Caco-2 (cell line): ENCODE results near the gene MBOAT1. TPM values are rescaled to one million over a fixed set of nuclear protein-coding genes. Genes with fewer than 3 reads are reported as not detected.

Experiments
- BruUV-seq: library from RNA; stranded (reverse); fragments of 400-500 nt; replicated peaks from 2 replicates; lab custom pipeline; 2021; lab: Mats Ljungman, UMichigan
- CTCF ChIA-PET: fragments of 300-600 bp; sonication (Branson Sonifier 250); formaldehyde crosslinking; loops from one replicate; lab custom pipeline; 2022; ENCODE audit warnings: antibody characterized with exemption; lab: Charles Lee
- POLR2A ChIA-PET: fragments of 300-600 bp; sonication (Branson Sonifier 250); formaldehyde crosslinking; loops from one replicate; lab custom pipeline; 2022; ENCODE audit warnings: antibody characterized with exemption; lab: Charles Lee
- DNase-seq, 2 experiments: peaks; one replicate each; pipeline versions ENCODE4 v3.0.0 to v3.0.0-alpha.2; 2020 to 2022
- H3K27me3 ChIP-seq: replicated peaks from 2 replicates; pipeline ENCODE4 v1.6.0; 2011; ENCODE audit warnings: low read length; ENCODE audit not compliant: control insufficient read depth, insufficient read depth
- H3K36me3 ChIP-seq: 2 replicates; pipeline ENCODE4 v1.5.1; 2011; ENCODE audit warnings: low read length; ENCODE audit not compliant: control insufficient read depth, insufficient read depth
- H3K4me1 ChIP-seq: fragments of 250-450 bp; sonication (Bioruptor Pico); 2 replicates; pipeline ENCODE4 v1.5.1; 2020; ENCODE audit warnings: mild to moderate bottlenecking
- H3K4me3 ChIP-seq: 2 replicates; pipeline ENCODE4 v1.5.1; 2011; ENCODE audit warnings: low read depth, mild to moderate bottlenecking, control low read depth, low read length
- H3K9me3 ChIP-seq: fragments of 250-450 bp; sonication (Bioruptor Pico); 2 replicates; pipeline ENCODE4 v1.5.1; 2020; ENCODE audit warnings: mild to moderate bottlenecking, moderate library complexity
- H3K27ac Mint-ChIP-seq: one replicate; pipeline ENCODE4 v1.8.0; 2022; ENCODE audit warnings: mixed read lengths; ENCODE audit not compliant: unreplicated experiment
- H3K27me3 Mint-ChIP-seq: one replicate; pipeline ENCODE4 v1.8.0; 2022; ENCODE audit warnings: mixed read lengths; ENCODE audit not compliant: insufficient read depth, unreplicated experiment
- H3K36me3 Mint-ChIP-seq: one replicate; pipeline ENCODE4 v1.8.0; 2022; ENCODE audit warnings: mild to moderate bottlenecking, mixed read lengths; ENCODE audit not compliant: insufficient read depth, unreplicated experiment
- H3K4me1 Mint-ChIP-seq: one replicate; pipeline ENCODE4 v1.8.0; 2022; ENCODE audit warnings: low read depth, mixed read lengths; ENCODE audit not compliant: unreplicated experiment
- H3K4me3 Mint-ChIP-seq: one replicate; pipeline ENCODE4 v1.8.0; 2022; ENCODE audit warnings: mild to moderate bottlenecking, moderate library complexity, mixed read lengths; ENCODE audit not compliant: unreplicated experiment
- H3K9me3 Mint-ChIP-seq: one replicate; pipeline ENCODE4 v1.8.0; 2022; ENCODE audit warnings: mixed read lengths; ENCODE audit not compliant: unreplicated experiment
- intact Hi-C: fragments of 100-400 bp; cut with micrococcal nuclease; formaldehyde crosslinking; loops from one replicate; pipeline ENCODE4 v1.10.0; 2022; ENCODE audit not compliant: unreplicated experiment
- total RNA-seq: library from RNA; stranded (reverse); gene quantifications from 2 replicates; pipeline ENCODE4 v1.2.3, GENCODE V29; 2022
- TF ChIP-seq, protein P1 (sequence below), 2 experiments: fragments of 200-600 bp in 1 of 2; IDR thresholded peaks; 1 replicate in 1 of 2; 2 replicates in 1 of 2; pipeline versions ENCODE4 v1.5.1 to v1.8.0; 2011 to 2022; ENCODE audit warnings: antibody characterized with exemption in 1 of 2, control low read depth in 1 of 2, inconsistent platforms in 1 of 2, low read depth in 1 of 2, low read length in 1 of 2, mild to moderate bottlenecking in 1 of 2, moderate library complexity in 1 of 2; ENCODE audit not compliant: insufficient read depth in 1 of 2, severe bottlenecking in 1 of 2, unreplicated experiment in 1 of 2

MBOAT1 gene
- total RNA-seq, 1 experiment from 2014 or later, result 7.3 TPM

DNA sequence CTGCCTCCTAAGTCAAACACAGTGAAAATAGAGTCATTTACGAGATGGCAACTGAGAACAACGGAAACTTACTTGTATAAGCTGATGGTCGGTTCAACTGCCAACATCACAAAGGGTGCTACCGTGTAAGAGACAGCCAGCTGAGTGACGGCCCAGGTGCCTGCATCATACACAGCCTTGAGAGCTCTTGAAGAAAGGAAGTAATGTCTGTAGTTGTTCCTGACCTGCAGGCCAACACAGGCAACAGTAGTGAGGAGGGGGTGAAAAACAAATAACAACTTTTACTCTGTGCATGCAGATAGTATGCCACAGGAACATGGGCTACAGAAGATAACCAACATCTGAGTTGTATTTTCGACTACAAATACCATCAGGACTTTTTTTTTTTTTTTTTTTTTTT, 102.7 kb downstream of the MBOAT1 start:
- peaks cover 5% of the 10 kb centered on the region for H3K36me3 Mint-ChIP-seq
- intact Hi-C loops, result no loop called here
- DNase-seq, result no peak
- no peak overlapping the region for H3K4me3 Mint-ChIP-seq
- H3K27me3 Mint-ChIP-seq, result no peaks in the 10 kb centered on the region
- no peaks in the 10 kb centered on the region for H3K27me3 ChIP-seq
- H3K4me1 ChIP-seq, result no peaks in the 10 kb centered on the region
- no peaks in the 10 kb centered on the region for H3K4me1 Mint-ChIP-seq
- no peak overlapping the region for H3K4me3 ChIP-seq
- no peaks in the 10 kb centered on the region for H3K9me3 ChIP-seq
- H3K9me3 Mint-ChIP-seq, result no peaks in the 10 kb centered on the region
- no peak overlapping the region for H3K27ac Mint-ChIP-seq
- BruUV-seq, result no TSS peak
- CTCF ChIA-PET, result interaction anchor here (0.7 kb wide), 1 partner anchor 19 kb away, joined by 3 read pairs; no protein-coding TSS in a partner anchor
- peaks cover 1% of the 10 kb centered on the region; the same call in 1 of the 2 replicates for H3K36me3 ChIP-seq
- POLR2A ChIA-PET, result no interaction called here
- TF ChIP-seq, protein P1, sequence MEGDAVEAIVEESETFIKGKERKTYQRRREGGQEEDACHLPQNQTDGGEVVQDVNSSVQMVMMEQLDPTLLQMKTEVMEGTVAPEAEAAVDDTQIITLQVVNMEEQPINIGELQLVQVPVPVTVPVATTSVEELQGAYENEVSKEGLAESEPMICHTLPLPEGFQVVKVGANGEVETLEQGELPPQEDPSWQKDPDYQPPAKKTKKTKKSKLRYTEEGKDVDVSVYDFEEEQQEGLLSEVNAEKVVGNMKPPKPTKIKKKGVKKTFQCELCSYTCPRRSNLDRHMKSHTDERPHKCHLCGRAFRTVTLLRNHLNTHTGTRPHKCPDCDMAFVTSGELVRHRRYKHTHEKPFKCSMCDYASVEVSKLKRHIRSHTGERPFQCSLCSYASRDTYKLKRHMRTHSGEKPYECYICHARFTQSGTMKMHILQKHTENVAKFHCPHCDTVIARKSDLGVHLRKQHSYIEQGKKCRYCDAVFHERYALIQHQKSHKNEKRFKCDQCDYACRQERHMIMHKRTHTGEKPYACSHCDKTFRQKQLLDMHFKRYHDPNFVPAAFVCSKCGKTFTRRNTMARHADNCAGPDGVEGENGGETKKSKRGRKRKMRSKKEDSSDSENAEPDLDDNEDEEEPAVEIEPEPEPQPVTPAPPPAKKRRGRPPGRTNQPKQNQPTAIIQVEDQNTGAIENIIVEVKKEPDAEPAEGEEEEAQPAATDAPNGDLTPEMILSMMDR (IDR thresholded peaks at IDR 0.05; ENCODE audit: insufficient read depth in 1 of 2, low read depth in 1 of 2, low read length in 1 of 2, severe bottlenecking in 1 of 2, unreplicated experiment in 1 of 2), result no peak

DNA sequence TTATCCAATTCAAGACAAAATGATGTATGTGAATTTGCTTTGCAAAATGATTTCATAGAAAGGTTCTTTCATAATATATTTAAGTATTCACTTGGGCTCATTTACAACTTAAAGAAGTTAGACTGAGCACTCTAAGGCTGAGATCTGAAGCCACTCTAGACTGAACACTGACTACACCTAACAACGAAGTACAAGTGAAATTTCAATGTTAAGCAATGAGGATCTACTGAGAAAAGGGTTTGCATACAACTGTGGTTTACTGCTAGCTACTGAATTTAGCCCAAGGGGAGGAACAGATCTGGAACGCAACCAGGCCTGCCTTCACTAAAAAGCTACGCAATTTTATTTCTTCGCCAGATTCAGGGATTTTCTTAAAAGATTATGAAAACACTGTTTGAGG, 106.4 kb downstream of the MBOAT1 start:
- H3K9me3 ChIP-seq, result no peaks in the 10 kb centered on the region
- peaks cover 1% of the 10 kb centered on the region; the same call in 1 of the 2 replicates for H3K36me3 ChIP-seq
- no peak overlapping the region for H3K4me3 ChIP-seq
- no peaks in the 10 kb centered on the region for H3K27me3 ChIP-seq
- POLR2A ChIA-PET, result no interaction called here
- CTCF ChIA-PET, result no interaction called here
- H3K36me3 Mint-ChIP-seq, result peaks cover 5% of the 10 kb centered on the region
- DNase-seq, result no peak
- no peaks in the 10 kb centered on the region for H3K27me3 Mint-ChIP-seq
- no peaks in the 10 kb centered on the region for H3K4me1 ChIP-seq
- intact Hi-C loops, result no loop called here
- no peak overlapping the region for H3K27ac Mint-ChIP-seq
- no peak overlapping the region for H3K4me3 Mint-ChIP-seq
- BruUV-seq, result no TSS peak
- no peaks in the 10 kb centered on the region for H3K4me1 Mint-ChIP-seq
- no peaks in the 10 kb centered on the region for H3K9me3 Mint-ChIP-seq
- TF ChIP-seq, protein P1 (IDR thresholded peaks at IDR 0.05; ENCODE audit: insufficient read depth in 1 of 2, low read depth in 1 of 2, low read length in 1 of 2, severe bottlenecking in 1 of 2, unreplicated experiment in 1 of 2), result no peak

DNA sequence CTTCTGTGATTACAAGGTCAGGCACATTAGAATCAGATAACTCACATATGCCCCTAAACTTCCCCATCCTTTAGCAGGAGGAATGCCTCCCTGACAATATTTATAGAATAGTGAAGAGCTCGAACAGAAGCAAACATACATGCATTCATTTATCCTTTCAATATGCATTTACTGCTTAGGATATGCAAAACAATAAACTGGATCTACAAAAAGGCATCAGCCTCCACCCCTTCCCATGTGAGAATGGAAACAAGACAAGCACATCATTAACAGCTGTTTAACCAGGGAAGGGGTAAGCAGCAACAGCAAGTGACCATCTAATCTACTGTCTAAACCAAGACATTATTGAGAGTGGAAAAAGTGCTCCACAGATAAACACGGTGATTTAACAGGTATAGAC, 107.6 kb downstream of the MBOAT1 start:
- POLR2A ChIA-PET, result no interaction called here
- TF ChIP-seq, protein P1 (IDR thresholded peaks at IDR 0.05; ENCODE audit: insufficient read depth in 1 of 2, low read depth in 1 of 2, low read length in 1 of 2, severe bottlenecking in 1 of 2, unreplicated experiment in 1 of 2), result no peak
- Histone ChIP-seq H3K36me3 (peaks cover 1% of the 10 kb centered on the region; the same call in 1 of the 2 replicates), H3K4me3 (no peak overlapping the region), H3K27me3 (no peaks in the 10 kb centered on the region), H3K4me1 (no peaks in the 10 kb centered on the region), H3K9me3 (no peaks in the 10 kb centered on the region)
- Mint-ChIP-seq H3K4me1 (no peaks in the 10 kb centered on the region), H3K36me3 (peaks cover 5% of the 10 kb centered on the region), H3K9me3 (no peaks in the 10 kb centered on the region), H3K27me3 (no peaks in the 10 kb centered on the region), H3K4me3 (no peak overlapping the region), H3K27ac (no peak overlapping the region)
- CTCF ChIA-PET, result no interaction called here
- no TSS peak for BruUV-seq
- intact Hi-C loops, result no loop called here
- no peak for DNase-seq
